Measurements from ENCODE around the gene HNRNPUL2. TPM values are rescaled to one million over a fixed set of nuclear protein-coding genes. Genes with fewer than 3 reads are reported as not detected.

The HNRNPUL2 gene
- total RNA-seq, 1 experiment from 2014 or later = 62.9 TPM

DNA sequence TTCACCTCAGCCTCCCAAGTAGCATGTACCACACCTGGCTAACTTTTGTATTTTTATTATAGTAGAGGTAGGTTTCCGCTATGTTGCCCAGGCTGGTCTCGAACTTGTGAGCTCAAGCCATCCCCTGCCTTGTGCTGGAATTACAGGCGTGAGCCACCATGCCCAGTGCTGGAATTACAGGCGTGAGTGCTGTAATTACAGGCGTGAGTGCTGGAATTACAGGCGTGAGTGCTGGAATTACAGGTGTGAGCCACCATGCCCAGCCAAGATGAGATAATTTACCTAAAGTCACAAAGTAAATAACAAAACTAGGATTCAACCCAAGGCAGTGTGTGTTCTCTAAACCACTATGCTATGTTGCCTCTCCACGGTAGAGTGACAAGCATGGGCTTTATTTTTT is 44.7 kb downstream of the HNRNPUL2 start:
- no peak overlapping the region for H3K4me3 Mint-ChIP-seq (ENCODE audit: unreplicated experiment)
- intact Hi-C loops (cut with micrococcal nuclease; ENCODE audit: unreplicated experiment) = no loop called here
- peaks cover 7% of the 10 kb centered on the region for H3K4me1 Mint-ChIP-seq (ENCODE audit: low read depth, unreplicated experiment)
- H3K27me3 Mint-ChIP-seq (ENCODE audit: insufficient read depth, unreplicated experiment) = no peaks in the 10 kb centered on the region
- ChIA-PET POLR2A (no interaction called here), CTCF (interaction anchor here (0.6 kb wide), 1 partner anchor 341 kb away, joined by 5 read pairs; no protein-coding TSS in a partner anchor)
- BruUV-seq (replicated peaks) = no TSS peak
- Histone ChIP-seq H3K4me3 (ENCODE audit: low read depth, low read length) (no peak overlapping the region), H3K27me3 (replicated peaks; ENCODE audit: control insufficient read depth, insufficient read depth, low read length) (no peaks in the 10 kb centered on the region), H3K9me3 (no peaks in the 10 kb centered on the region), H3K4me1 (no peaks in the 10 kb centered on the region; the same call in 1 of the 2 replicates), H3K36me3 (ENCODE audit: control insufficient read depth, insufficient read depth, low read length) (no peaks in the 10 kb centered on the region)
- DNase-seq = no peak
- H3K9me3 Mint-ChIP-seq (ENCODE audit: unreplicated experiment) = no peaks in the 10 kb centered on the region
- peaks cover 7% of the 10 kb centered on the region for H3K36me3 Mint-ChIP-seq (ENCODE audit: insufficient read depth, unreplicated experiment)
- H3K27ac Mint-ChIP-seq (ENCODE audit: unreplicated experiment) = no peak overlapping the region
- TF ChIP-seq CTCF (IDR thresholded peaks at IDR 0.05; ENCODE audit: insufficient read depth in 1 of 2, low read depth in 1 of 2, low read length in 1 of 2, severe bottlenecking in 1 of 2, unreplicated experiment in 1 of 2) = no peak

DNA sequence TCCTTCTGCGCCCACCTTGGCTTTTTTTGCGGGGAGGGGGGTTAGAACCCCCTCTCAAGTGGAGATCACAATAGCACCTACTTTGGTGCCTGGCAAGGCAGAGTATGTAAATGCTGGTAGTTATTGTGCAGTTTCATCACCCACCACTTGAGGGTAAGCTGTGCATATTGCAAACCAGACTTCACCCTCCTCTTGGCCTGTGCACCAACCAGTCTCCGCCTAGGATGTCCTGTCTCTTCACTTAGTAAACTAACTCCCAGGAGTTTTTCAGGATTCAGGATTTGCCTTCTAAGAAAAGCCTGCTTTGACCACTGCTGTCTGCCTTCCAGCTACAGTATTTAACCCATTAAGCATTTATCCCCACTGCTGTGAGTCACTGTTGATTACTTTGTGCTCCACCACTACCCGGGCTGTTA is 46.4 kb downstream of the HNRNPUL2 start:
- Mint-ChIP-seq H3K9me3 (ENCODE audit: unreplicated experiment) (no peaks in the 10 kb centered on the region), H3K27ac (ENCODE audit: unreplicated experiment) (peak overlapping the region; percentile 49), H3K36me3 (ENCODE audit: insufficient read depth, unreplicated experiment) (peaks cover 13% of the 10 kb centered on the region), H3K4me3 (ENCODE audit: unreplicated experiment) (peak overlapping the region; percentile 38), H3K4me1 (ENCODE audit: low read depth, unreplicated experiment) (peaks cover 15% of the 10 kb centered on the region), H3K27me3 (ENCODE audit: insufficient read depth, unreplicated experiment) (no peaks in the 10 kb centered on the region)
- POLR2A ChIA-PET = interaction anchor here (0.8 to 1.5 kb wide), 4 partner anchors 9 to 89 kb away, joined by 4 to 7 read pairs (median 5); partner anchors contain the start of genes C11orf98, CSKMT, LBHD1 and TUT1
- BruUV-seq (replicated peaks) = no TSS peak
- CTCF ChIA-PET = interaction anchor here (0.6 to 1.5 kb wide), 7 partner anchors 14 to 91 kb away, joined by 3 to 12 read pairs (median 5); partner anchors contain the start of genes C11orf98, CSKMT, TAF6L and ZBTB3
- Histone ChIP-seq H3K36me3 (ENCODE audit: control insufficient read depth, insufficient read depth, low read length) (no peaks in the 10 kb centered on the region), H3K4me1 (no peaks in the 10 kb centered on the region; the same call in 1 of the 2 replicates), H3K4me3 (ENCODE audit: low read depth, low read length) (no peak overlapping the region), H3K27me3 (replicated peaks; ENCODE audit: control insufficient read depth, insufficient read depth, low read length) (no peaks in the 10 kb centered on the region), H3K9me3 (no peaks in the 10 kb centered on the region)
- intact Hi-C loops (cut with micrococcal nuclease; ENCODE audit: unreplicated experiment) = loop anchor here (1.0 kb wide), 1 partner anchor 41 kb away; no protein-coding TSS in a partner anchor
- peak; percentile 66 to 76 for DNase-seq
- TF ChIP-seq CTCF (IDR thresholded peaks at IDR 0.05; ENCODE audit: insufficient read depth in 1 of 2, low read depth in 1 of 2, low read length in 1 of 2, severe bottlenecking in 1 of 2, unreplicated experiment in 1 of 2) = peak; percentile 45 to 66

DNA sequence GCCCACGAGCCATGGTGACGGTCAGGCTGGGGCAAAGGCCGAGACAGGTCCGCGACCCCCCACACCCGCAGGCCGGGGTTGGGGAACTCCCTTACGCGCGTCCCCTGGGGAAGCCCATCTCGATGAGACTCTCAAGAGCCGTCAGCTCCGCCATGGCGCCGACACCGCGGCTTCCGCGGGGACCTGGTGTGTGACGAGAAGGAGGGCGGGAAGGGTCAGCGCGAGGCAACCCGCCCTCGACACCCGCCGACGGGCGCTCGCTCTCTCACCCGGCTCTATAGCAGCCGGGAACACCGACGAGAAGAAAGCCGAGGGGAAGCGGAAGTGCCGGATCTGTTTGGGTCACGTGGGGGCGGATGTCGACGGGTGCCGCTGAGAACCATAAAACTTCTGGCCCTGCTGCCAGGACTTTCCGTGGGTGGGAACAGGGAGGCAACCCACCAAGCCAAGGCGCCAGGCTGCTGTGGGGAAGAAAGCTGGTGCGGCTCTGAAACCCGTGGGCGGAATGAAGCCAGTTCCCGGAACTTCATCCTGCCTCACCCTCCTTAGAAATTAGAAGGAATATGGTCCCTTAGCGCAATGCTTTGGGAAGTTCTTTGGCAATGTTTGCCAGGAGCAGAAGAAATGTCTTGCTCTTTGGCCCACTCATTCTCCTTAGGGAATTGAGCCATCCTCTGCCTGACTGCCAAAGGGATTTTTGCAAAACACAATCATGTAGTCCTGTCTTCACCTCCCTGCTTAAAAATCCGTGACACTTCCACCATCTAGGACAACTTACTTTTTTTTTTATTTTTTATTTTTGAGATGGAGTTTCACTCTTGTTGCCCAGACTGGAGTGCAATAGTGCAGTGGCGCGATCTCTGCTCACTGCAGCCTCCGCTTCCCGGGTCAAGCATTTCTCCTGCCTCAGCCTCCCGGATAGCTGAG is 48.2 kb downstream of the HNRNPUL2 start, which contains the start of gene UBXN1:
Gene UBXN1 (minus strand): TSS at position 304 of the 927 bp plus-strand sequence. CDS start 150 bp downstream, at position 154.
- Histone ChIP-seq H3K36me3 (ENCODE audit: control insufficient read depth, insufficient read depth, low read length) (no peaks in the 10 kb centered on the region), H3K9me3 (no peaks in the 10 kb centered on the region), H3K4me1 (no peaks in the 10 kb centered on the region; the same call in 1 of the 2 replicates), H3K27me3 (replicated peaks; ENCODE audit: control insufficient read depth, insufficient read depth, low read length) (no peaks in the 10 kb centered on the region), H3K4me3 (ENCODE audit: low read depth, low read length) (peak within 1 kb of the TSS; percentile 95)
- ChIA-PET CTCF (no interaction called here), POLR2A (interaction anchor here (0.6 kb wide), 1 partner anchor 177 kb away, joined by 8 read pairs; no protein-coding TSS in a partner anchor)
- TF ChIP-seq CTCF (IDR thresholded peaks at IDR 0.05; ENCODE audit: insufficient read depth in 1 of 2, low read depth in 1 of 2, low read length in 1 of 2, severe bottlenecking in 1 of 2, unreplicated experiment in 1 of 2) = no peak
- Mint-ChIP-seq H3K4me3 (ENCODE audit: unreplicated experiment) (peak within 1 kb of the TSS; percentile 81), H3K36me3 (ENCODE audit: insufficient read depth, unreplicated experiment) (peaks cover 26% of the 10 kb centered on the region), H3K27me3 (ENCODE audit: insufficient read depth, unreplicated experiment) (no peaks in the 10 kb centered on the region), H3K9me3 (ENCODE audit: unreplicated experiment) (no peaks in the 10 kb centered on the region), H3K27ac (ENCODE audit: unreplicated experiment) (peak within 1 kb of the TSS; percentile 91), H3K4me1 (ENCODE audit: low read depth, unreplicated experiment) (peaks cover 15% of the 10 kb centered on the region)
- peak; percentile 87 to 88 for DNase-seq
- intact Hi-C loops (cut with micrococcal nuclease; ENCODE audit: unreplicated experiment) = loop anchor here (1.0 to 10.0 kb wide), 3 partner anchors 8 to 284 kb away; partner anchors contain the start of gene UQCC3
- BruUV-seq (replicated peaks) = TSS peak; percentile 64
